Activated CD4-positive, alpha-beta T cell treated with anti-CD3 and anti-CD28 coated beads, Interleukin-2, amount 50 U/mL, for 16 hours (primary cell): ENCODE measurements around the gene LPCAT4.
"Not testable (repeated sequence)": the region's sequence is repeated elsewhere in the genome, so short reads cannot be mapped to it uniquely, and the experiment has no call there.

Source experiments
- DNase-seq: peaks from one replicate; pipeline ENCODE4 v3.0.0-alpha.2; 2020

LPCAT4 gene, protein sequence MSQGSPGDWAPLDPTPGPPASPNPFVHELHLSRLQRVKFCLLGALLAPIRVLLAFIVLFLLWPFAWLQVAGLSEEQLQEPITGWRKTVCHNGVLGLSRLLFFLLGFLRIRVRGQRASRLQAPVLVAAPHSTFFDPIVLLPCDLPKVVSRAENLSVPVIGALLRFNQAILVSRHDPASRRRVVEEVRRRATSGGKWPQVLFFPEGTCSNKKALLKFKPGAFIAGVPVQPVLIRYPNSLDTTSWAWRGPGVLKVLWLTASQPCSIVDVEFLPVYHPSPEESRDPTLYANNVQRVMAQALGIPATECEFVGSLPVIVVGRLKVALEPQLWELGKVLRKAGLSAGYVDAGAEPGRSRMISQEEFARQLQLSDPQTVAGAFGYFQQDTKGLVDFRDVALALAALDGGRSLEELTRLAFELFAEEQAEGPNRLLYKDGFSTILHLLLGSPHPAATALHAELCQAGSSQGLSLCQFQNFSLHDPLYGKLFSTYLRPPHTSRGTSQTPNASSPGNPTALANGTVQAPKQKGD

GRCh38 chr15:34367101-34368081 is at the start of gene LPCAT4:
LPCAT4 (minus strand) TSS chr15:34367196; CDS start chr15:34367100, 96 bp downstream.
- DNase-seq = peak; percentile 92

GRCh38 chr15:34409511-34409910 is 42.5 kb upstream of the LPCAT4 start:
- not testable (repeated sequence) for DNase-seq

GRCh38 chr15:34408973-34409372 is 42.0 kb upstream of the LPCAT4 start:
- not testable (repeated sequence) for DNase-seq

DNA sequence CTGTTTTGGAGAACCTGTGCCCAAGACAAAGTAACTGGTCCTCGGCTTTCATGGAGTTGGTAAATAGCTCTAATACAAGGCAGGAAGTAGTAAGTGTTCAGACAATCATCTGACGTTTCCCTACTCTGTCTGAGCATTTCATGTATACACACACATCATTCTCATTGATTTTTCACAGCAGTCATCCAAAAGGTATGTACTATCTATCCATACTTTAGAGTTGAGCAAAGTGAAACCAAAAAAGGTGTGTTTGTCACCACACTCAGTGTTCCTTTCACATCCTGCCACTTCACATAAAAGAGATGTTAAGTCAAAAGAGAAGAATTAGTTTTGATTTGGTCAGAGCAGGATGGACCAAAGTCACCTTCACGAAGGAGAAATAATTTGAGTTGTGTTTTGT is 36.9 kb upstream of the LPCAT4 start:
- DNase-seq = not testable (repeated sequence)

DNA sequence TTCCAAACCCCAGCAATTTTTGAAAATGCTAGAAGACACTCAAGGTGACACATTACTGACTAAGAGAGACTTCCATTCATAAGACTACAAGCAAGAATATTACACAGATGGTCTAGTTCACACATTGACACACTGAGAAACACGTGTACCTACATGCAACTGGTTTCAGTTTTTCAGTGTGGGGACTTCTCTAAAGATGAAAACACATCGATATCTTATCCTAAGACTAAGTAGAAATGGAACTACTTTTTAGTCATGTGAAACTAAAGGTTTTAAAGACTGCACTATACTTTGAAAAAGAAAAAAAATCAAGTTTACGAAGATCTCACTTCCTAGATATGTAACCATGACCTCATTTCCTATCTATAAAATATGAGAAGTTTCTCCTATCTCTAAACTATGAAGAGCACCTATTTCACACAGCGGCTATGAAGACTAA is 36.2 kb upstream of the LPCAT4 start:
- not testable (repeated sequence) for DNase-seq

DNA sequence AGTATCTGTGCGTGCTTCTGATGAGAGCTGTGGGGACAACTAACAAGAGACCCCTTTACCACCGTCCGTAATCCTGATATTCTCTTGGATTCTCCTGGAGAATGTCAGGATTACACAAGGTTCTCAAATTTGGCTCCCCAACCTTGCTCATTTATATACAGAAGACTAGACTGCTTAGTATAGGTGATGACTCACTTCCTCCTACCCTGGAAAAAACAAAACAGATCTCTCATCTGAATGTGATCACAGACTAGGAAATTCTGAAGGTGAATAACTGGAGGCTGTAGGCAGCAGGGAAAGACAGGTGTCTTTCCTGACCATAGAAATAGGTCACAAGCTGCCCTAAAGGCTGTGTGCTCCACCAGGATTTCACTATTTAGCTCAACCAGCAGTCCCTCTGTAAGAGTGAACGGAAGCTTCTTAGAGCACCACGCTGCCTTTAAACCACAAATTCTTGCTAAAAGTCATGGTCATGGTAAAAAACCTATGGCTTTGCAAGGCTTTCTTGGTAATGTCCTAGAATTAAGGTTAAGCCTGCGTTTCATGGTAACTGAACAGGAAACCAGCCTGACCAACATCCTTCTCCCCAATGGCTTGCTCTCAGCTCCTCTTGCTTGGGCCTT is 30.8 kb upstream of the LPCAT4 start:
- DNase-seq = peak; percentile 74

GRCh38 chr15:34392981-34393380 is 26.0 kb upstream of the LPCAT4 start:
- DNase-seq = not testable (repeated sequence)

GRCh38 chr15:34389594-34390086 is 22.6 kb upstream of the LPCAT4 start:
- DNase-seq = not testable (repeated sequence)

DNA sequence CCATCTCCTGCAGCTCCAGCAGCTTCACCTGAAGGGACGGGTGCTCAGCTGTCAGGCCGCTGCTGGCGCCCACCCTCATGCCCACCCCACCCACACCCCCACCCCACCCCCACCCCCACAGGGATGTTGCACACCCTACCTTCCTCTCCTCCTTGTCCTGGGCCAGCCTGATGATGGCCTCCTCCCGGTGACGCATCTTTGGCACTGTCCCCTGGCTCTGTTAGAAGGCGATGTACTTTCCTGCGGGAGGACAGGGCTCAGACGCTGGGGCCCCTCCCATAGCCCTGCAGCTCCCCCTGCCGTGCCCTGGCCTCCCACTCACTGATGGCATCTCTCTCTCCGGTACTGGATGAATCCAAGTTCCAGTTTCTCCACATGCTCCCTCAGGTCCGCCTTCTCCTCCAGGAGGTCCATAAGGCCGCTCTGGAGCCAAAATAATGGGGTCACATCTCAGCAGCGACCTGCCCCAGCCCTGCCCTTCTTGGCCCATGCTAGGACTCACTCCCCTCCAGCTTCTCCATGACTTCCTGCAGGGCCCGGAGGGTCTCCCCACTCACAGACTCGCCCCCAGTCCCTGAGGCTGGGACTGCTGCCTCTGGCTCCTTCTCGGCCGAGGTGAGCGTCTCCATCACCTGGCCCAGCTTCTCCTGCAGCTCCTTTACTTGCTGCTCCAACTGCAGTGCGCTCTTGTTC is 15.0 kb upstream of the LPCAT4 start:
- DNase-seq = not testable (repeated sequence)

GRCh38 chr15:34380491-34380890 is 13.5 kb upstream of the LPCAT4 start:
- not testable (repeated sequence) for DNase-seq

GRCh38 chr15:34376856-34377255 is 9.9 kb upstream of the LPCAT4 start:
- DNase-seq = no peak

DNA sequence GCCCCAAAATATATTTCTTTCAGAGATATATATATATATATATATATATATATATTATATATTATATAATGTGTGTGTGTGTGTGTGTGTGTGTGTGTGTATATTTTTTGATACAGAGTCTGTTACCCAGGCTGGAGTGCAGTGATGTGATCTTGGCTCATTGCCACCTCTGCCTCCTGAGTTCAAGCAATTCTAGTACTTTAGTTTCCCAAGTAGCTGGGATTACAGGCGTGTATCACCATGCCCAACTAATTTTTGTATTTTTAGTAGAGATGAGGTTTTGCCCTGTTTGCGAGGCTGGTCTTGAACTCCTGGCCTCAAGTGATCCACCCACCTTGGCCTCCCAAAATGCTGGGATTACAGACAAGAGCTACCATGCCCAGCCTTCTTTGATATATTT is 8.5 kb upstream of the LPCAT4 start:
- not testable (repeated sequence) for DNase-seq

DNA sequence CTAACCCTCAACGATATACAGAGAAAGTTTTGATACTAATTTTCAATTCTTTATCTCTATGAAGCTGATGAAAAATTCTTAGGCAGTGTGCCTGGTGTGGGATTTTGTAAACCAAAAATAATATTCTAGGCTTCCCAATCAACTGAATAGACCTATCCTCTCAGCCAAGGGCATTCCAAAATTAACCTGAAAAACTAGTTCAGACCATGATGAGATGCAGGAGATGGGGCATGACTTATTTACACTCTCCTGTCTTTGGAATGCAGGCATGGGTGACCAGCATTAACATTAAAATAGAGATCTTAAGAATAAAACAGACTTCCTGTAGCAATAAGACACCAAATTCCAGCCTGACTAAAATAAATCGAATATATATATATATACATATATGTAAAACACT is 7.8 kb upstream of the LPCAT4 start:
- DNase-seq = no peak

DNA sequence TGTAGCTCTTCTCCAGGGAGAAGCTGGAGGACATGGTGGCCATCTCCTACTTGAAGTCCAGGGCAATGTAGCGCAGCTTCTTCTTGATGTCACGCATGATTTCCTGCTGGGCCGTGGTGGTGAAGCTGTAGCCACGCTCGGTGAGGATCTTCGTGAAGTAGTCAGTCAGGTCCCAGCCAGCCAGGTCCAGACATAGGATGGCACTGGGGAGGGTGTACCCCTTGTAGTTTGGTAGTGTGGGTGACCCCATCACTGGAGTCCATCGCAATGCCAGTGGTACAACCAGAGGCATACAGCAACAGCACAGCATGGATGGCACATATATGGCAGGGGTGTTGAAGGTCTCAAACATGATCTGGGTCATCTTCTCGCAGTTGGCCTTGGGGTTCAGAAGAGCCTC is 7.0 kb upstream of the LPCAT4 start:
- DNase-seq = no peak

DNA sequence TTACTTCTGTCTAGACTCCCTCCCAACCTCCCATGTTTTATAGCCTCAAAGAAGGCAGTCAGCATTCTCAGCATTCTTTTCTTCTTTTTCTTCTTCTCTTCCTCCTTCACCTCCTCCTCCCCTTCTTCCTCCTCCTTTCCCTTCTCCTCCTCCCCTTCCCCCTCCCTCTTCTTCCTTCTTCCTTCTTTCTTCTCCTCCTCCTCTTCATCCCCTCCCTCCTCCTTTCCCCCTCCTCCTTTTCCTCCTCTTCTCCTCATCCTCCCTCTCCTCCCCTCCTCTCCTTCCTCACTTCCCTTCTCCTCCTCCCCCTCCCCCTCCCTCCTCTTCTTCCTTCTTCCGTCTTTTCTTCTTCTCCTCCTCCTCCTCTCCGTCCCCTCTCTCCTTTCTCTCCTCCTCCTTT is 3.6 kb upstream of the LPCAT4 start:
- no peak for DNase-seq

DNA sequence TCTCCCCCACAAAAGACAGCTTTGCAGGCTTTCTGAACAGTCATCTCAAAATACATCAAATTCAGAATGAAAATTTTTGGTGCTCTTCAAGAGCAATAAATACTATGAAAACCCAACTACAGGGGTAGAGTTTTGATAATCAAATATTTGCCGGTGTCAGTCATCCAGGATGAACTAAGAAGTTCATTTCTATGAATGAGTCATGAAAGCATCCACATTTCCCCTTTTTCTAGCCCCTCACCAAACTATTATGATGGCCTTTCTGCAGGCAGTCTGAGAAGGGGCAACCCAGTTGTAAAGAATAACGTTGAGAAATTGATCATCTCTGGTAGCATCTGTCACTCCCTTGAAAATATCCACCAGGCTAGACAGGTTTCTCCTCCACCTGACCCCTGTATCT is 3.1 kb upstream of the LPCAT4 start:
- DNase-seq = peak; percentile 41

- DNase-seq = peak; percentile 69
Measured at GRCh38 chr15:34366271-34367065, 528 bp downstream of the LPCAT4 start.

GRCh38 chr15:34365836-34366235 is 1.2 kb downstream of the LPCAT4 start:
- DNase-seq = no peak

DNA sequence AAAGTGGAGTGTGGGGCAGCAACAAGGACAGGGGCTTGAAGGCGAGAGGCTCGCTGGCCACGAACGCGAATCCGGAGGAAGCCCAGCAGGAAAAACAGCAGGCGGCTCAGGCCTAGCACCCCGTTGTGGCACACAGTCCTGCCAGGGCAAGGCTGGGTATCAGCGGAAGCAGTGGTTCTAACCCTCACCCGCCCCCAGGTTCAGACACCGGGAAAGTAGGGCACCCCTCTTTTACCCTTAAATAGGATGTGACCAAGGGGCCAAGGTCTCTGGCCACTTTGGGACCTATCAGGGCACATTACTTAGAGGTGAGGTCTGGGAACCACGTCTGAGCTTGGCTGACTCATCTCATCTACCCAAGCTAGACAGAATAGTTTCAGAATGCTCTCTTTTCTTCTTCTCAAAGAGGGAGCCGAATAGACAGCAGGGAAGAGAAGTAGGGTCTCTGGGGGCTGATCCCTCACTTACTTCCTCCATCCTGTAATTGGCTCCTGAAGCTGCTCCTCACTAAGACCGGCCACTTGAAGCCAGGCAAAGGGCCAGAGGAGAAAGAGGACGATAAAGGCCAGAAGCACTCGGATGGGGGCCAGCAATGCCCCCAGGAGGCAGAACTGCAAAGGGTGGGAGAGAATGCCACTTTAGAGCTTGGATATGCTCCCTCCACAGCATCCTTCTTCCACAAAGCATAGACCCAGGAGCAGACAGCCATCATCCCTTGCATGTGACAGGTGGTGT is 1.7 kb downstream of the LPCAT4 start:
- DNase-seq = peak; percentile 44

- DNase-seq = no peak
Measured at GRCh38 chr15:34364041-34364440, 3.0 kb downstream of the LPCAT4 start.
